Measurements from ENCODE around the gene TMC1.
"Not testable (repeated sequence)": the region's sequence is repeated elsewhere in the genome, so short reads cannot be mapped to it uniquely, and the experiment has no call there.

Gene TMC1

GRCh38 chr9:72537671-72538070, 16.3 kb downstream of the TMC1 start:
- Mint-ChIP-seq H3K9me3 (no peaks in the 10 kb centered on the region), H3K27ac (no peak overlapping the region), H3K4me3 (no peak overlapping the region), H3K36me3 (no peaks in the 10 kb centered on the region), H3K27me3 (no peaks in the 10 kb centered on the region), H3K4me1 (peaks cover 10% of the 10 kb centered on the region)
- no peak for DNase-seq
- CTCF ChIA-PET, result no interaction called here

GRCh38 chr9:72538921-72539702, 17.7 kb downstream of the TMC1 start:
- Mint-ChIP-seq H3K4me3 (no peak overlapping the region), H3K27ac (no peak overlapping the region), H3K9me3 (no peaks in the 10 kb centered on the region), H3K27me3 (no peaks in the 10 kb centered on the region), H3K36me3 (no peaks in the 10 kb centered on the region), H3K4me1 (peaks cover 13% of the 10 kb centered on the region)
- DNase-seq, result no peak
- CTCF ChIA-PET, result no interaction called here

- CTCF ChIA-PET, result interaction anchor here (0.5 kb wide), 1 partner anchor 11 kb away, joined by 3 read pairs; no protein-coding TSS in a partner anchor
- Mint-ChIP-seq H3K36me3 (no peaks in the 10 kb centered on the region), H3K9me3 (no peaks in the 10 kb centered on the region), H3K4me3 (no peak overlapping the region), H3K27me3 (no peaks in the 10 kb centered on the region), H3K4me1 (peaks cover 13% of the 10 kb centered on the region), H3K27ac (no peak overlapping the region)
- DNase-seq, result no peak
These were observed 18.5 kb downstream of the TMC1 start for GRCh38 chr9:72539824-72540347.

GRCh38 chr9:72540348-72540873, 19.0 kb downstream of the TMC1 start:
- no peak for DNase-seq
- Mint-ChIP-seq H3K9me3 (no peaks in the 10 kb centered on the region), H3K4me1 (peaks cover 13% of the 10 kb centered on the region), H3K4me3 (no peak overlapping the region), H3K27me3 (no peaks in the 10 kb centered on the region), H3K36me3 (no peaks in the 10 kb centered on the region), H3K27ac (peak overlapping the region; percentile 15)
- CTCF ChIA-PET, result interaction anchor here (0.5 kb wide), 1 partner anchor 11 kb away, joined by 3 read pairs; no protein-coding TSS in a partner anchor

GRCh38 chr9:72542537-72542833, 21.1 kb downstream of the TMC1 start:
- H3K36me3 Mint-ChIP-seq, H3K27ac Mint-ChIP-seq, DNase-seq, H3K9me3 Mint-ChIP-seq, H3K4me3 Mint-ChIP-seq, H3K27me3 Mint-ChIP-seq, CTCF ChIA-PET: not testable (repeated sequence)
- peaks cover 13% of the 10 kb centered on the region for H3K4me1 Mint-ChIP-seq

- CTCF ChIA-PET, result no interaction called here
- H3K36me3 Mint-ChIP-seq, result no peaks in the 10 kb centered on the region
- no peaks in the 10 kb centered on the region for H3K9me3 Mint-ChIP-seq
- H3K4me1 Mint-ChIP-seq, result peaks cover 13% of the 10 kb centered on the region
- no peak overlapping the region for H3K4me3 Mint-ChIP-seq
- DNase-seq, result no peak
- H3K27me3 Mint-ChIP-seq, result no peaks in the 10 kb centered on the region
- H3K27ac Mint-ChIP-seq, result peak overlapping the region; percentile 46
These were observed 21.5 kb downstream of the TMC1 start for GRCh38 chr9:72542917-72543316.

- no peak overlapping the region for H3K4me3 Mint-ChIP-seq
- H3K4me1 Mint-ChIP-seq, result no peaks in the 10 kb centered on the region
- CTCF ChIA-PET, result no interaction called here
- H3K27ac Mint-ChIP-seq, result no peak overlapping the region
- H3K36me3 Mint-ChIP-seq, result no peaks in the 10 kb centered on the region
- H3K9me3 Mint-ChIP-seq, result no peaks in the 10 kb centered on the region
- H3K27me3 Mint-ChIP-seq, result no peaks in the 10 kb centered on the region
- no peak for DNase-seq
These were observed 29.9 kb downstream of the TMC1 start for GRCh38 chr9:72551306-72551705.

GRCh38 chr9:72552356-72552755, 30.9 kb downstream of the TMC1 start:
- H3K9me3 Mint-ChIP-seq, result no peaks in the 10 kb centered on the region
- CTCF ChIA-PET, result no interaction called here

GRCh38 chr9:72554221-72554641, 32.8 kb downstream of the TMC1 start:
- DNase-seq, result no peak
- Mint-ChIP-seq H3K27ac (no peak overlapping the region), H3K36me3 (no peaks in the 10 kb centered on the region), H3K4me3 (no peak overlapping the region), H3K9me3 (no peaks in the 10 kb centered on the region), H3K27me3 (no peaks in the 10 kb centered on the region), H3K4me1 (peaks cover 10% of the 10 kb centered on the region)
- CTCF ChIA-PET, result interaction anchor here (1.3 to 1.5 kb wide), 2 partner anchors 22 to 77 kb away, joined by 3 read pairs; no protein-coding TSS in a partner anchor

More at GRCh38 chr9:72552356-72552755, 30.9 kb downstream of the TMC1 start:
- Mint-ChIP-seq H3K36me3 (no peaks in the 10 kb centered on the region), H3K4me3 (no peak overlapping the region), H3K27me3 (no peaks in the 10 kb centered on the region), H3K27ac (no peak overlapping the region), H3K4me1 (peaks cover 1% of the 10 kb centered on the region)
- DNase-seq, result no peak

GRCh38 chr9:72557549-72557948, 36.1 kb downstream of the TMC1 start:
- no peaks in the 10 kb centered on the region for H3K36me3 Mint-ChIP-seq
- no peak for DNase-seq
- H3K27ac Mint-ChIP-seq, result no peak overlapping the region
- H3K9me3 Mint-ChIP-seq, result no peaks in the 10 kb centered on the region
- H3K4me3 Mint-ChIP-seq, result no peak overlapping the region
- CTCF ChIA-PET, result no interaction called here
- H3K27me3 Mint-ChIP-seq, result no peaks in the 10 kb centered on the region
- H3K4me1 Mint-ChIP-seq, result peaks cover 10% of the 10 kb centered on the region

- peaks cover 10% of the 10 kb centered on the region for H3K4me1 Mint-ChIP-seq
- no peaks in the 10 kb centered on the region for H3K9me3 Mint-ChIP-seq
- CTCF ChIA-PET, result interaction anchor here (1.5 kb wide), 1 partner anchor 26 kb away, joined by 4 read pairs; no protein-coding TSS in a partner anchor
- H3K4me3 Mint-ChIP-seq, result no peak overlapping the region
- DNase-seq, result no peak
- H3K27ac Mint-ChIP-seq, result no peak overlapping the region
- no peaks in the 10 kb centered on the region for H3K36me3 Mint-ChIP-seq
- H3K27me3 Mint-ChIP-seq, result peaks cover 5% of the 10 kb centered on the region
These were observed 38.7 kb downstream of the TMC1 start for GRCh38 chr9:72560086-72560485.

- Mint-ChIP-seq H3K36me3 (no peaks in the 10 kb centered on the region), H3K27me3 (peaks cover 5% of the 10 kb centered on the region), H3K4me3 (no peak overlapping the region), H3K9me3 (no peaks in the 10 kb centered on the region), H3K27ac (no peak overlapping the region), H3K4me1 (no peaks in the 10 kb centered on the region)
- CTCF ChIA-PET, result interaction anchor here (0.7 kb wide), 1 partner anchor 40 kb away, joined by 3 read pairs; no protein-coding TSS in a partner anchor
- no peak for DNase-seq
These were observed 42.4 kb downstream of the TMC1 start for GRCh38 chr9:72563806-72564205.

GRCh38 chr9:72564479-72565281, 43.3 kb downstream of the TMC1 start:
- DNase-seq, result no peak
- H3K27me3 Mint-ChIP-seq, result peaks cover 10% of the 10 kb centered on the region
- H3K9me3 Mint-ChIP-seq, result no peaks in the 10 kb centered on the region
- no peak overlapping the region for H3K4me3 Mint-ChIP-seq
- no peaks in the 10 kb centered on the region for H3K4me1 Mint-ChIP-seq
- no peaks in the 10 kb centered on the region for H3K36me3 Mint-ChIP-seq
- H3K27ac Mint-ChIP-seq, result no peak overlapping the region
- CTCF ChIA-PET, result interaction anchor here (0.7 kb wide), 1 partner anchor 41 kb away, joined by 3 read pairs; no protein-coding TSS in a partner anchor

GRCh38 chr9:72565535-72565934, 44.1 kb downstream of the TMC1 start:
- H3K9me3 Mint-ChIP-seq, result no peaks in the 10 kb centered on the region
- no peaks in the 10 kb centered on the region for H3K4me1 Mint-ChIP-seq
- peaks cover 12% of the 10 kb centered on the region for H3K27me3 Mint-ChIP-seq
- no peak overlapping the region for H3K27ac Mint-ChIP-seq
- no peak overlapping the region for H3K4me3 Mint-ChIP-seq
- DNase-seq, result no peak
- CTCF ChIA-PET, result no interaction called here
- no peaks in the 10 kb centered on the region for H3K36me3 Mint-ChIP-seq
